Trophoblast cell (in vitro differentiated cells and primary cell): ENCODE data around the gene ZBBX.

ENCODE experiments used
- DNase-seq, 2 donors: peaks; one replicate each; pipeline ENCODE4 v3.0.0-alpha.2; 2016
- H2AFZ ChIP-seq: 2 replicates; pipeline ENCODE4 v1.6.1; 2013; ENCODE audit warnings: low read length, moderate library complexity, mild to moderate bottlenecking; ENCODE audit not compliant: insufficient read depth, poor library complexity
- H2AK5ac ChIP-seq: 2 replicates; pipeline ENCODE4 v1.6.1; 2013; ENCODE audit warnings: mild to moderate bottlenecking, low read length
- H2BK120ac ChIP-seq: 2 replicates; pipeline ENCODE4 v1.6.1; 2013; ENCODE audit warnings: low read length, mild to moderate bottlenecking, moderate library complexity; ENCODE audit not compliant: insufficient read depth, poor library complexity
- H2BK12ac ChIP-seq: 2 replicates; pipeline ENCODE4 v1.6.1; 2013; ENCODE audit warnings: mild to moderate bottlenecking, low read length, moderate library complexity
- H2BK5ac ChIP-seq: 2 replicates; pipeline ENCODE4 v1.6.1; 2013; ENCODE audit warnings: low read length, low read depth, moderate library complexity, mild to moderate bottlenecking; ENCODE audit not compliant: poor library complexity
- H3K14ac ChIP-seq: 2 replicates; pipeline ENCODE4 v1.6.1; 2013; ENCODE audit warnings: mild to moderate bottlenecking, low read length
- H3K18ac ChIP-seq: 2 replicates; pipeline ENCODE4 v1.6.1; 2013; ENCODE audit warnings: mild to moderate bottlenecking, low read length
- H3K23ac ChIP-seq: 2 replicates; pipeline ENCODE4 v1.6.1; 2013; ENCODE audit warnings: low read length
- H3K27ac ChIP-seq: 2 replicates; pipeline ENCODE4 v1.5.1; 2013; ENCODE audit warnings: low read depth, mild to moderate bottlenecking, inconsistent platforms, low read length, moderate library complexity
- H3K27me3 ChIP-seq: 2 replicates; pipeline ENCODE4 v1.6.1; 2013; ENCODE audit warnings: inconsistent platforms, mild to moderate bottlenecking, low read length, moderate library complexity; ENCODE audit not compliant: insufficient read depth
- H3K36me3 ChIP-seq, 2 experiments: 1 replicate in 1 of 2; 2 replicates in 1 of 2; pipeline ENCODE4 v1.6.1; 2013; ENCODE audit warnings: low read length in 2 of 2, mild to moderate bottlenecking in 2 of 2, moderate library complexity in 1 of 2; ENCODE audit not compliant: insufficient read depth in 2 of 2, control insufficient read depth in 1 of 2
- H3K4ac ChIP-seq: 2 replicates; pipeline ENCODE4 v1.6.1; 2013; ENCODE audit warnings: low read depth, mild to moderate bottlenecking, low read length, moderate library complexity
- H3K4me1 ChIP-seq, 2 experiments: 1 replicate in 1 of 2; 2 replicates in 1 of 2; pipeline ENCODE4 v1.6.1; 2013; ENCODE audit warnings: low read length in 2 of 2, mild to moderate bottlenecking in 2 of 2, moderate library complexity in 1 of 2; ENCODE audit not compliant: insufficient read depth in 2 of 2, control insufficient read depth in 1 of 2
- H3K4me2 ChIP-seq: 2 replicates; pipeline ENCODE4 v1.6.1; 2013; ENCODE audit warnings: inconsistent platforms, mild to moderate bottlenecking, low read length, moderate library complexity
- H3K4me3 ChIP-seq: 2 replicates; pipeline ENCODE4 v1.5.1; 2013; ENCODE audit warnings: mild to moderate bottlenecking, low read depth, low read length, inconsistent platforms
- H3K79me1 ChIP-seq: one replicate; pipeline ENCODE4 v1.6.1; 2013; ENCODE audit warnings: low read length
- H3K79me2 ChIP-seq: 2 replicates; pipeline ENCODE4 v1.6.1; 2013; ENCODE audit warnings: low read length, mild to moderate bottlenecking; ENCODE audit not compliant: control insufficient read depth, insufficient read depth, poor library complexity
- H3K9ac ChIP-seq: 2 replicates; pipeline ENCODE4 v1.6.1; 2013; ENCODE audit warnings: mild to moderate bottlenecking, low read length
- H3K9me3 ChIP-seq: 2 replicates; pipeline ENCODE4 v1.6.1; 2013; ENCODE audit warnings: low read depth, mild to moderate bottlenecking, control low read depth, inconsistent platforms, low read length; ENCODE audit not compliant: insufficient read depth
- H4K12ac ChIP-seq: 2 replicates; pipeline ENCODE4 v1.6.1; 2013; ENCODE audit warnings: low read depth, mild to moderate bottlenecking, low read length, moderate library complexity
- H4K8ac ChIP-seq: 2 replicates; pipeline ENCODE4 v1.6.1; 2013; ENCODE audit warnings: low read depth, mild to moderate bottlenecking, low read length, moderate library complexity
- H4K91ac ChIP-seq: one replicate; pipeline ENCODE4 v1.6.1; 2013; ENCODE audit warnings: low read depth, mild to moderate bottlenecking, low read length, moderate library complexity
- WGBS: extraction: QIAGEN DNeasy Blood & Tissue Kit; methylation state at CpG from one replicate; pipeline ENCODE4 v1.1.7; 2013; ENCODE audit warnings: missing lambda C conversion rate; ENCODE audit not compliant: insufficient read length, insufficient coverage; ENCODE audit errors: extremely low coverage; 5-methylcytosine and 5-hydroxymethylcytosine counted together

The ZBBX gene

GRCh38 chr3:167382155-167382554 is 2.1 kb upstream of the ZBBX start:
- Histone ChIP-seq H3K79me1 (no peaks in the 10 kb centered on the region), H2BK12ac (no peak overlapping the region), H3K36me3 (no peaks in the 10 kb centered on the region), H3K23ac (no peak overlapping the region), H4K12ac (no peak overlapping the region), H2BK120ac (no peak overlapping the region), H3K9ac (no peak overlapping the region), H2BK5ac (no peak overlapping the region), H3K9me3 (no peaks in the 10 kb centered on the region), H2AK5ac (no peak overlapping the region), H4K91ac (no peak overlapping the region), H3K27me3 (no peaks in the 10 kb centered on the region), H3K4me3 (no peak overlapping the region), H3K18ac (no peak overlapping the region), H3K27ac (no peak overlapping the region), H3K4ac (no peak overlapping the region), H3K14ac (no peak overlapping the region), H2AFZ (no peak overlapping the region), H3K4me1 (no peaks in the 10 kb centered on the region), H3K79me2 (no peaks in the 10 kb centered on the region), H4K8ac (no peak overlapping the region), H3K4me2 (no peak overlapping the region)
- DNase-seq = no peak
- no CpG with 5 or more reads among the region's 3 CpGs for WGBS

DNA sequence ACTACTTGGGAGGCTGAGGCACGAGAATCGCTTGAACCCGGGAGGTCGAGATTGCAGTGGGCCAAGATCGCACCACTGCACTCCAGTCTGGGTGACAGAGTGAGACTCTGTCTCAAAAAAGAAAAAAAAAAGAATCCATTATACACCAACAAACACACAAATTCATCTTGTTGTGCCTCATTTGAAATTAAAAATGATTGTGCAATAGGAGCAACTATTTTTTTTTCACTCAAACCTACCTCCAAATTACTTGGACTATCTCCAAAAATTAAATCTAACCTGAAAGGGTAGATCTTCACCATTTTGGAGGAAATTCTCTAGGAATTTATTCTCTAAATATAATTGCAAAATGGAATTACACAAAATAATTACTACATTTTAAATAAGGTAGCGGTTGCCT is 4.6 kb downstream of the ZBBX start:
- Histone ChIP-seq H3K18ac (no peak overlapping the region), H3K4me2 (no peak overlapping the region), H4K91ac (no peak overlapping the region), H2AK5ac (no peak overlapping the region), H3K14ac (no peak overlapping the region), H3K79me1 (no peaks in the 10 kb centered on the region), H3K4ac (no peak overlapping the region), H2AFZ (no peak overlapping the region), H4K12ac (no peak overlapping the region), H2BK12ac (no peak overlapping the region), H2BK120ac (no peak overlapping the region), H4K8ac (no peak overlapping the region), H3K23ac (no peak overlapping the region), H3K36me3 (no peaks in the 10 kb centered on the region), H3K4me3 (no peak overlapping the region), H3K79me2 (no peaks in the 10 kb centered on the region), H3K4me1 (peaks cover 3 to 5% of the 10 kb centered on the region in 2 experiments), H3K9me3 (no peaks in the 10 kb centered on the region), H3K9ac (no peak overlapping the region), H3K27ac (no peak overlapping the region), H3K27me3 (no peaks in the 10 kb centered on the region), H2BK5ac (no peak overlapping the region)
- no CpG with 5 or more reads among the region's 6 CpGs for whole genome bisulfite sequencing
- DNase-seq = no peak

GRCh38 chr3:167372138-167372537 is 8.0 kb downstream of the ZBBX start:
- no peaks in the 10 kb centered on the region for H3K36me3 ChIP-seq
- no peak overlapping the region for H3K9ac ChIP-seq
- peak overlapping the region; percentile 2 for H3K4me2 ChIP-seq
- DNase-seq = peak in 1 of 2 donors; percentile 37
- H2BK5ac ChIP-seq = no peak overlapping the region
- WGBS = no CpG with 5 or more reads among the region's 3 CpGs
- H3K27me3 ChIP-seq = no peaks in the 10 kb centered on the region
- no peak overlapping the region for H2BK12ac ChIP-seq
- no peak overlapping the region for H2BK120ac ChIP-seq
- no peak overlapping the region for H3K4me3 ChIP-seq
- H2AFZ ChIP-seq = no peak overlapping the region
- peaks cover 3 to 5% of the 10 kb centered on the region in 2 experiments for H3K4me1 ChIP-seq
- H3K14ac ChIP-seq = no peak overlapping the region
- no peak overlapping the region for H3K18ac ChIP-seq
- H3K79me2 ChIP-seq = no peaks in the 10 kb centered on the region
- no peaks in the 10 kb centered on the region for H3K9me3 ChIP-seq
- no peak overlapping the region for H4K91ac ChIP-seq
- peak overlapping the region; percentile 33 for H3K27ac ChIP-seq
- H4K12ac ChIP-seq = no peak overlapping the region
- H3K23ac ChIP-seq = no peak overlapping the region
- no peak overlapping the region for H3K4ac ChIP-seq
- no peak overlapping the region for H4K8ac ChIP-seq
- H3K79me1 ChIP-seq = no peaks in the 10 kb centered on the region
- H2AK5ac ChIP-seq = no peak overlapping the region

- H3K9me3 ChIP-seq = no peaks in the 10 kb centered on the region
- H3K4me3 ChIP-seq = no peak overlapping the region
- no peaks in the 10 kb centered on the region for H3K36me3 ChIP-seq
- no peak overlapping the region for H3K18ac ChIP-seq
- H2BK12ac ChIP-seq = no peak overlapping the region
- H4K91ac ChIP-seq = no peak overlapping the region
- no peaks in the 10 kb centered on the region for H3K79me2 ChIP-seq
- H2BK5ac ChIP-seq = no peak overlapping the region
- no peak overlapping the region for H3K23ac ChIP-seq
- H4K12ac ChIP-seq = no peak overlapping the region
- no peaks in the 10 kb centered on the region for H3K27me3 ChIP-seq
- no peak overlapping the region for H3K14ac ChIP-seq
- no peak overlapping the region for H2AK5ac ChIP-seq
- H2BK120ac ChIP-seq = no peak overlapping the region
- no peak overlapping the region for H3K4ac ChIP-seq
- no peaks in the 10 kb centered on the region for H3K4me1 ChIP-seq
- no peaks in the 10 kb centered on the region for H3K79me1 ChIP-seq
- no peak overlapping the region for H3K27ac ChIP-seq
- no peak for DNase-seq
- no peak overlapping the region for H3K9ac ChIP-seq
- no peak overlapping the region for H3K4me2 ChIP-seq
- no CpG with 5 or more reads among the region's 1 CpG for WGBS
- H4K8ac ChIP-seq = no peak overlapping the region
- H2AFZ ChIP-seq = no peak overlapping the region
These were observed 18.1 kb downstream of the ZBBX start for GRCh38 chr3:167361948-167362347.
